CD14-positive monocyte (primary cell): ENCODE measurements around the gene UGT1A3. TPM values are rescaled to one million over a fixed set of nuclear protein-coding genes. Genes with fewer than 3 reads are reported as not detected.

Source experiments
- DNase-seq, 3 donors: peaks; one replicate each; pipeline ENCODE4 v3.0.0-alpha.2; 2011 to 2022
- H2AFZ ChIP-seq: 2 replicates; pipeline ENCODE4 v1.6.0; 2012; ENCODE audit warnings: mild to moderate bottlenecking, low read depth, low read length, inconsistent platforms; ENCODE audit not compliant: insufficient read depth, poor library complexity, severe bottlenecking
- H3K27ac ChIP-seq, 2 donors: 1 replicate in 1 of 2; 2 replicates in 1 of 2; pipeline ENCODE4 v1.5.1; 2012 to 2013; ENCODE audit warnings: low read length in 2 of 2, control low read depth in 1 of 2, inconsistent platforms in 1 of 2, low read depth in 1 of 2, mild to moderate bottlenecking in 1 of 2
- H3K27me3 ChIP-seq, 2 donors: one replicate each; pipeline versions ENCODE4 v1.6.0 to v1.6.1; 2011 to 2013; ENCODE audit warnings: low read length in 2 of 2; ENCODE audit not compliant: control insufficient read depth in 2 of 2, insufficient read depth in 2 of 2
- H3K36me3 ChIP-seq, 2 donors: replicated peaks in 1 of 2; 1 replicate in 1 of 2; 2 replicates in 1 of 2; pipeline versions ENCODE4 v1.5.1 to v1.6.1; 2012 to 2013; ENCODE audit warnings: low read length in 2 of 2, control low read depth in 1 of 2, inconsistent platforms in 1 of 2, mild to moderate bottlenecking in 1 of 2; ENCODE audit not compliant: insufficient read depth in 2 of 2, control insufficient read depth in 1 of 2
- H3K4me1 ChIP-seq, 2 donors: 1 replicate in 1 of 2; 2 replicates in 1 of 2; pipeline versions ENCODE4 v1.5.1 to v1.6.1; 2012 to 2013; ENCODE audit warnings: low read length in 2 of 2, control low read depth in 1 of 2, inconsistent platforms in 1 of 2, mild to moderate bottlenecking in 1 of 2, moderate library complexity in 1 of 2; ENCODE audit not compliant: insufficient read depth in 2 of 2, control insufficient read depth in 1 of 2
- H3K4me2 ChIP-seq: replicated peaks from 2 replicates; pipeline ENCODE3; 2012; ENCODE audit warnings: low read length, moderate library complexity, mild to moderate bottlenecking; ENCODE audit not compliant: poor library complexity, severe bottlenecking; ENCODE audit errors: extremely low read depth
- H3K4me3 ChIP-seq, 3 experiments: fragments of 200-600 bp in 1 of 3; sonication (generic) in 1 of 3; replicated peaks in 1 of 3; 1 replicate in 2 of 3; 2 replicates in 1 of 3; pipeline ENCODE4 v1.5.1; 2011 to 2013; ENCODE audit warnings: low read length in 3 of 3, mild to moderate bottlenecking in 3 of 3, control low read depth in 2 of 3, low read depth in 2 of 3, inconsistent platforms in 1 of 3, moderate library complexity in 1 of 3
- H3K79me2 ChIP-seq: 2 replicates; pipeline ENCODE4 v1.6.0; 2012; ENCODE audit warnings: mild to moderate bottlenecking, control low read depth, inconsistent platforms, low read length, moderate library complexity; ENCODE audit not compliant: insufficient read depth
- H3K9ac ChIP-seq: 2 replicates; pipeline ENCODE4 v1.6.0; 2017; ENCODE audit warnings: low read length, mild to moderate bottlenecking; ENCODE audit not compliant: insufficient read depth, poor library complexity, severe bottlenecking
- H3K9me3 ChIP-seq, 2 donors: replicated peaks in 1 of 2; 1 replicate in 1 of 2; 2 replicates in 1 of 2; pipeline versions ENCODE4 v1.5.1 to v1.6.1; 2012 to 2013; ENCODE audit warnings: low read length in 2 of 2, control low read depth in 1 of 2; ENCODE audit not compliant: control insufficient read depth in 1 of 2, insufficient read depth in 1 of 2
- H4K20me1 ChIP-seq: 2 replicates; pipeline ENCODE4 v1.6.0; 2012; ENCODE audit warnings: mild to moderate bottlenecking, low read length, control low read depth, moderate library complexity; ENCODE audit not compliant: insufficient read depth
- H3K27ac Mint-ChIP-seq, 7 donors: one replicate each; pipeline ENCODE4 v1.8.0; 2020; ENCODE audit warnings: mild to moderate bottlenecking in 7 of 7, mixed read lengths in 7 of 7, moderate library complexity in 6 of 7, inconsistent platforms in 2 of 7
- H3K27me3 Mint-ChIP-seq, 3 donors: one replicate each; pipeline ENCODE4 v1.8.0; 2021 to 2022; ENCODE audit warnings: low read depth in 3 of 3, mild to moderate bottlenecking in 3 of 3, mixed read lengths in 3 of 3, moderate library complexity in 3 of 3, inconsistent platforms in 1 of 3
- H3K36me3 Mint-ChIP-seq, 2 donors: one replicate each; pipeline ENCODE4 v1.8.0; 2020; ENCODE audit warnings: mixed read lengths in 2 of 2, inconsistent platforms in 1 of 2, mild to moderate bottlenecking in 1 of 2
- H3K4me1 Mint-ChIP-seq: one replicate; pipeline ENCODE4 v1.8.0; 2020; ENCODE audit warnings: mild to moderate bottlenecking, mixed read lengths
- H3K4me3 Mint-ChIP-seq, 2 donors: one replicate each; pipeline ENCODE4 v1.8.0; 2020; ENCODE audit warnings: mild to moderate bottlenecking in 2 of 2, mixed read lengths in 2 of 2, moderate library complexity in 1 of 2
- H3K9me3 Mint-ChIP-seq, 7 donors: one replicate each; pipeline ENCODE4 v1.8.0; 2020 to 2022; ENCODE audit warnings: mixed read lengths in 7 of 7, mild to moderate bottlenecking in 6 of 7, moderate library complexity in 6 of 7, inconsistent platforms in 2 of 7
- CTCF ChIP-seq: fragments of 200-600 bp; IDR thresholded peaks from one replicate; pipeline ENCODE4 v1.8.0; 2022; ENCODE audit warnings: antibody characterized with exemption, mild to moderate bottlenecking
- WGBS: methylation state at CpG from one replicate; pipeline ENCODE4 v1.1.5; 2013; ENCODE audit warnings: missing lambda C conversion rate; ENCODE audit not compliant: insufficient coverage; 5-methylcytosine and 5-hydroxymethylcytosine counted together
- intact Hi-C, 2 donors: fragments of 100-400 bp; cut with micrococcal nuclease; formaldehyde crosslinking; loops; one replicate each; pipeline versions ENCODE4 v1.15.0 to v1.15.1; 2023
- polyA plus RNA-seq, 3 donors: library from polyadenylated mRNA; depleted of rRNA in 1 of 3; unstranded in 2 of 3; stranded (reverse) in 1 of 3; fragments of 300-500 nt in 2 of 3; fragments of >200 nt in 1 of 3; fragmentation: Illumina TruSeq in 2 of 3; gene quantifications; 1 replicate in 2 of 3; 2 replicates in 1 of 3; pipeline ENCODE4 v1.2.3, GENCODE V29; 2012 to 2021

The UGT1A3 gene
- polyA plus RNA-seq, 3 donors, result not detected

GRCh38 chr2:233689501-233689900, 39.3 kb upstream of the UGT1A3 start:
- Mint-ChIP-seq H3K36me3 (no peaks in the 10 kb centered on the region), H3K4me1 (no peaks in the 10 kb centered on the region), H3K9me3 (peaks cover 0 to 6% (median 0%) of the 10 kb centered on the region in 7 donors), H3K27me3 (peaks cover 0 to 2% (median 0%) of the 10 kb centered on the region in 3 donors), H3K27ac (no peak overlapping the region), H3K4me3 (no peak overlapping the region)
- DNase-seq, result no peak
- Histone ChIP-seq H2AFZ (no peak overlapping the region), H3K4me3 (no peak overlapping the region), H3K27me3 (no peaks in the 10 kb centered on the region), H3K36me3 (no peaks in the 10 kb centered on the region), H3K4me1 (no peaks in the 10 kb centered on the region), H4K20me1 (no peaks in the 10 kb centered on the region), H3K79me2 (no peaks in the 10 kb centered on the region), H3K4me2 (no peak overlapping the region), H3K9me3 (no peaks in the 10 kb centered on the region), H3K27ac (no peak overlapping the region), H3K9ac (no peak overlapping the region)
- no peak for TF ChIP-seq CTCF
- intact Hi-C loops, result no loop called here
- WGBS, result 0% methylated on average over 2 of the region's 3 CpGs

- H3K4me1 Mint-ChIP-seq, result no peaks in the 10 kb centered on the region
- H2AFZ ChIP-seq, result no peak overlapping the region
- no peaks in the 10 kb centered on the region for H3K36me3 ChIP-seq
- H3K9ac ChIP-seq, result no peak overlapping the region
- H3K36me3 Mint-ChIP-seq, result no peaks in the 10 kb centered on the region
- TF ChIP-seq CTCF, result no peak
- peaks cover 0 to 6% (median 3%) of the 10 kb centered on the region in 7 donors for H3K9me3 Mint-ChIP-seq
- H4K20me1 ChIP-seq, result no peaks in the 10 kb centered on the region
- no peaks in the 10 kb centered on the region for H3K4me1 ChIP-seq
- DNase-seq, result no peak
- no peaks in the 10 kb centered on the region for H3K79me2 ChIP-seq
- H3K4me3 ChIP-seq, result no peak overlapping the region
- WGBS, result 96% methylated on average over 3 of the region's 4 CpGs
- H3K27ac ChIP-seq, result no peak overlapping the region
- H3K27me3 ChIP-seq, result no peaks in the 10 kb centered on the region
- H3K27ac Mint-ChIP-seq, result no peak overlapping the region
- peaks cover 0 to 2% (median 0%) of the 10 kb centered on the region in 3 donors for H3K27me3 Mint-ChIP-seq
- H3K4me3 Mint-ChIP-seq, result no peak overlapping the region
- intact Hi-C loops, result no loop called here
- no peak overlapping the region for H3K4me2 ChIP-seq
- H3K9me3 ChIP-seq, result no peaks in the 10 kb centered on the region
These were observed 38.4 kb upstream of the UGT1A3 start for GRCh38 chr2:233690444-233690843.
